Tibial nerve (tissue), 4 donors: Measurements from ENCODE around the gene SMAD3. TPM values are rescaled to one million over a fixed set of nuclear protein-coding genes. Genes with fewer than 3 reads are reported as not detected.

Experiments
- DNase-seq, 2 donors: peaks; one replicate each; pipeline ENCODE4 v3.0.0-alpha.2; 2019; ENCODE audit warnings: low spot score in 2 of 2
- H3K27ac ChIP-seq, 4 donors: fragments of 200-600 bp; sonication (generic) in 3 of 4; one replicate each; pipeline ENCODE4 v1.5.1; 2017 to 2019; ENCODE audit warnings: mild to moderate bottlenecking in 1 of 4
- H3K27me3 ChIP-seq, 2 donors: fragments of 200-600 bp; sonication (generic) in 1 of 2; one replicate each; pipeline versions ENCODE4 v1.5.1 to v1.6.0; 2017 to 2019
- H3K36me3 ChIP-seq, 3 donors: fragments of 200-600 bp; sonication (generic); one replicate each; pipeline ENCODE4 v1.5.1; 2018 to 2019
- H3K4me1 ChIP-seq, 4 donors: fragments of 200-600 bp; sonication (generic) in 3 of 4; one replicate each; pipeline ENCODE4 v1.5.1; 2017 to 2019
- H3K4me3 ChIP-seq, 4 donors: fragments of 200-600 bp; sonication (generic) in 3 of 4; one replicate each; pipeline ENCODE4 v1.5.1; 2017 to 2019; ENCODE audit warnings: mild to moderate bottlenecking in 1 of 4, moderate library complexity in 1 of 4
- H3K9me3 ChIP-seq, 4 donors: fragments of 200-600 bp; sonication (generic) in 3 of 4; one replicate each; pipeline ENCODE4 v1.5.1; 2017 to 2019
- EP300 ChIP-seq, 2 donors: sonication (generic); formaldehyde crosslinking; IDR thresholded peaks; one replicate each; pipeline ENCODE4 v1.6.1; 2017; ENCODE audit warnings: antibody characterized with exemption in 2 of 2, mild to moderate bottlenecking in 1 of 2
- POLR2A ChIP-seq, 2 donors: fragments of 450-650 bp; IDR thresholded peaks; one replicate each; pipeline ENCODE4 v1.6.1; 2017; ENCODE audit warnings: antibody characterized with exemption in 2 of 2, mild to moderate bottlenecking in 2 of 2, moderate library complexity in 2 of 2
- WGBS, 2 donors: methylation state at CpG; one replicate each; pipeline ENCODE4 v1.1.5; 2018; 5-methylcytosine and 5-hydroxymethylcytosine counted together
- total RNA-seq, 4 donors: library from RNA; depleted of rRNA; stranded (reverse); fragments of >200 nt; gene quantifications; one replicate each; pipeline ENCODE4 v1.1.0, GENCODE V29; 2016
- TF ChIP-seq, protein P1 (sequence below), 5 experiments: fragments of 200-600 bp in 3 of 5; fragments of 450-650 bp in 2 of 5; sonication (generic) in 3 of 5; IDR thresholded peaks; one replicate each; pipeline ENCODE4 v1.5.1; 2016 to 2019; ENCODE audit warnings: antibody characterized with exemption in 5 of 5, mild to moderate bottlenecking in 3 of 5, moderate library complexity in 2 of 5

Gene SMAD3
- total RNA-seq, 4 donors from 2014 or later: 36.3 to 68.6 (median 44.1) TPM

DNA sequence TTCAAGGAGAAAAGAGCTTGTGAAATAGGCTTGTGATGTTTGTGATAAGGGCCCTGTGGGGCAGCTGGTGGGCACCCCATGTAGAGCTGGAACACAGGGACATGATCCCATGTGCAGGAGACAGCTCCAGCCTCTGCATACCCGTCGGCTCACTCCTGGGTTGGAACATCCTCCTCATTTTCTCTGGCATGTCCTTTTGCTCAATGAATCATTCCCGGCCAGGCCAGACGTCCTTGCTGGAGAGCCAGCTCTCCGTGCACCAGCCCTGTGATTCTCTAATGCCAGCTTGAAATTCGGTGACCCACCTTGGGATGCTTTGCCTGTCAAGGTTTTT is 77.3 kb downstream of the SMAD3 start:
- no peak for DNase-seq
- TF ChIP-seq, protein P1, sequence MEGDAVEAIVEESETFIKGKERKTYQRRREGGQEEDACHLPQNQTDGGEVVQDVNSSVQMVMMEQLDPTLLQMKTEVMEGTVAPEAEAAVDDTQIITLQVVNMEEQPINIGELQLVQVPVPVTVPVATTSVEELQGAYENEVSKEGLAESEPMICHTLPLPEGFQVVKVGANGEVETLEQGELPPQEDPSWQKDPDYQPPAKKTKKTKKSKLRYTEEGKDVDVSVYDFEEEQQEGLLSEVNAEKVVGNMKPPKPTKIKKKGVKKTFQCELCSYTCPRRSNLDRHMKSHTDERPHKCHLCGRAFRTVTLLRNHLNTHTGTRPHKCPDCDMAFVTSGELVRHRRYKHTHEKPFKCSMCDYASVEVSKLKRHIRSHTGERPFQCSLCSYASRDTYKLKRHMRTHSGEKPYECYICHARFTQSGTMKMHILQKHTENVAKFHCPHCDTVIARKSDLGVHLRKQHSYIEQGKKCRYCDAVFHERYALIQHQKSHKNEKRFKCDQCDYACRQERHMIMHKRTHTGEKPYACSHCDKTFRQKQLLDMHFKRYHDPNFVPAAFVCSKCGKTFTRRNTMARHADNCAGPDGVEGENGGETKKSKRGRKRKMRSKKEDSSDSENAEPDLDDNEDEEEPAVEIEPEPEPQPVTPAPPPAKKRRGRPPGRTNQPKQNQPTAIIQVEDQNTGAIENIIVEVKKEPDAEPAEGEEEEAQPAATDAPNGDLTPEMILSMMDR (IDR thresholded peaks at IDR 0.05): no peak
- TF ChIP-seq POLR2A (IDR thresholded peaks at IDR 0.05) (no peak), EP300 (IDR thresholded peaks at IDR 0.05) (no peak)
- peaks cover 0 to 81% (median 43%) of the 10 kb centered on the region in 4 donors for H3K4me1 ChIP-seq
- no peak overlapping the region for H3K4me3 ChIP-seq
- no peak overlapping the region for H3K27ac ChIP-seq
- 70 to 84% methylated on average over 6 of the region's 6 CpGs for WGBS, 2 donors
- H3K36me3 ChIP-seq: no peaks in the 10 kb centered on the region
- no peaks in the 10 kb centered on the region for H3K9me3 ChIP-seq
- H3K27me3 ChIP-seq: no peaks in the 10 kb centered on the region

- H3K9me3 ChIP-seq: no peaks in the 10 kb centered on the region
- 96 to 98% methylated on average over 6 of the region's 6 CpGs for WGBS, 2 donors
- no peaks in the 10 kb centered on the region for H3K36me3 ChIP-seq
- no peak for TF ChIP-seq POLR2A (IDR thresholded peaks at IDR 0.05)
- no peak for TF ChIP-seq EP300 (IDR thresholded peaks at IDR 0.05)
- TF ChIP-seq, protein P1 (IDR thresholded peaks at IDR 0.05): no peak
- no peak overlapping the region for H3K4me3 ChIP-seq
- no peaks in the 10 kb centered on the region for H3K27me3 ChIP-seq
- no peak for DNase-seq
- no peak overlapping the region for H3K27ac ChIP-seq
- peaks cover 0 to 80% (median 43%) of the 10 kb centered on the region in 4 donors for H3K4me1 ChIP-seq
Measured at GRCh38 chr15:67143646-67144045, 78.2 kb downstream of the SMAD3 start.

DNA sequence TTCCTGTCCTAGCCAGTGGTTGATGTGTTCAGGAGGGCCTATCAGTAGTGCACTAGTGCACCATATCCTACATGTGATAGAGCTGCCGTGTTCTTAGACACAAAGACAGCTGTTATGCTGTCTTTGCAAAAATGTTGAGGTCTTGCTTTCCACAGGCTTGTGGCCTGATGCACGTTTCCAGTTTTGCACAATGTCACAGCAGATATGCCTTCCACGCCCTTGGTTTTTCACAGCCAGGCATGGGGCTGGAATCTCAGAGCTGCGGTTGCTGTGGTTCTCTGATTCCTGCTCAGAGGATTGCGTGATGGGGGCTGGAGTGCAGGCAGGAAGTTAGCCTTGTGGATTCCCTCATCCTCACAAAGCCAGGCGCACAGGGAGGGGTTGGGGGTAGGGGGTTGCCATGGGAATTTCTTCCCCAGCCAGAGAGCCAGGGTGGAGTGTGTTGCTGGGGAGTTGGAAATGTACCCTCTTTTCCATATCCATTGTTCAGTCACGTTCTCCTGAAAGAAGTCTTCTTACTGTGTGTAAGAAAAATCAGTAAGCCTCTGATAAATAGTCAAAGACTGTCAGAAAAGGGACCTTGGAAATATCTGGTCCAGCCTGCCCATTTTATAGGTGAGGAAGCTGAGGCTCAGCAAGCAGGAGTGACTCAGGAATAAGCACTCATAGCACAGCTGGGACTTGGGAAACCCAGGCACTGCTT is 79.4 kb downstream of the SMAD3 start:
- WGBS, 2 donors: 73 to 75% methylated on average over 7 of the region's 7 CpGs
- no peak for DNase-seq
- Histone ChIP-seq H3K27me3 (no peaks in the 10 kb centered on the region), H3K27ac (no peak overlapping the region), H3K4me1 (peaks cover 0 to 78% (median 47%) of the 10 kb centered on the region in 4 donors), H3K36me3 (no peaks in the 10 kb centered on the region), H3K9me3 (no peaks in the 10 kb centered on the region), H3K4me3 (no peak overlapping the region)
- TF ChIP-seq, protein P1 (IDR thresholded peaks at IDR 0.05): no peak
- TF ChIP-seq EP300 (IDR thresholded peaks at IDR 0.05) (no peak), POLR2A (IDR thresholded peaks at IDR 0.05) (no peak)

DNA sequence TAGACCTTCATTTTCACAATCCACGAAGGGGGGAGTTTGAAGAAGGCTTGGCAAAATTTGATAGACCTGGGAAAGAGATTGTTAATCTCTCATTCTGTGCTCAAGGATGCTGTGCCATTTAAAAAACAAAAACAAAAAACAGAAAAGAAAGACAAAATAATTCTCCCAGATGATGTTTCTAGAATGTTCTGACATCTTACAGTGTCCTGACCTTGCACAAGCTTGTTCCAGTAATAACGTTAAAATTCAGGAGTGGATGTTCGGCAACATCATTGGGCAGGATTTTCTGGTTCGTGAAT is 79.9 kb downstream of the SMAD3 start:
- no peak overlapping the region for H3K27ac ChIP-seq
- no peaks in the 10 kb centered on the region for H3K9me3 ChIP-seq
- H3K27me3 ChIP-seq: no peaks in the 10 kb centered on the region
- TF ChIP-seq, protein P1 (IDR thresholded peaks at IDR 0.05): no peak
- TF ChIP-seq POLR2A (IDR thresholded peaks at IDR 0.05) (no peak), EP300 (IDR thresholded peaks at IDR 0.05) (no peak)
- no peak overlapping the region for H3K4me3 ChIP-seq
- DNase-seq: no peak
- 82 to 88% methylated on average over 4 of the region's 4 CpGs for WGBS, 2 donors
- H3K4me1 ChIP-seq: peaks cover 0 to 80% (median 51%) of the 10 kb centered on the region in 4 donors
- H3K36me3 ChIP-seq: no peaks in the 10 kb centered on the region

GRCh38 chr15:67145710-67146109 is 80.3 kb downstream of the SMAD3 start:
- Histone ChIP-seq H3K4me3 (no peak overlapping the region), H3K36me3 (no peaks in the 10 kb centered on the region), H3K4me1 (peaks cover 0 to 80% (median 51%) of the 10 kb centered on the region in 4 donors), H3K27me3 (no peaks in the 10 kb centered on the region), H3K27ac (peak overlapping the region in 1 of 4 donors; percentile 77), H3K9me3 (no peaks in the 10 kb centered on the region)
- DNase-seq: no peak
- WGBS, 2 donors: 71 to 79% methylated on average over 4 of the region's 4 CpGs
- TF ChIP-seq EP300 (IDR thresholded peaks at IDR 0.05): no peak
- TF ChIP-seq, protein P1 (IDR thresholded peaks at IDR 0.05): no peak
